GM18498 (cell line): Measurements from ENCODE around the gene SARM1.
"Not testable (repeated sequence)": the region's sequence is repeated elsewhere in the genome, so short reads cannot be mapped to it uniquely, and the experiment has no call there.

Experiments
- ATAC-seq: cut with Tn5 transposase; IDR thresholded peaks from one replicate; pipeline ENCODE4 v1.9.1; 2021; ENCODE audit warnings: mild to moderate bottlenecking, moderate library complexity; ENCODE audit not compliant: unreplicated experiment

SARM1 gene

DNA sequence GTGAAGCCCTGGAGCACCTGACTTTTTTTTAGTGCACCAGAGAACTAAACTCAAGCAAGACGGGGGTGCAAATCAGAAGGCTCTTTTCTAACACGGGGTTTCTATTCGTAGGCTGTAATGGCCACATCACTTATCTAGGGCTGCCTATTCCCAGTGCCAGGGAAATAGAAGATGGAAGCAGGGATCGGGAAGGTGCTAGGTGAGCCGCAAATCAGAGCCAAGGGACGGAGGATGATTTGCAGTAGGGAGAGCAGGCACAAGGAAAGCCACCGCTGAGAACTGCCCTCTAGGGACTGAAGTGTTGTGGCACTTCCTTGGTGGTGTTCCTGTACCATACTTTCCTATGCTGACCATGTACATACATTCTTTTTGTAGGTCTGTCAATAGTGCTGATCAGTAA lies 42.3 kb downstream of the SARM1 start:
- no peak for ATAC-seq

GRCh38 chr17:28415886-28416285 lies 44.4 kb downstream of the SARM1 start:
- ATAC-seq = no peak

- peak; percentile 53 for ATAC-seq
These were observed 45.3 kb downstream of the SARM1 start for GRCh38 chr17:28416703-28417311.

DNA sequence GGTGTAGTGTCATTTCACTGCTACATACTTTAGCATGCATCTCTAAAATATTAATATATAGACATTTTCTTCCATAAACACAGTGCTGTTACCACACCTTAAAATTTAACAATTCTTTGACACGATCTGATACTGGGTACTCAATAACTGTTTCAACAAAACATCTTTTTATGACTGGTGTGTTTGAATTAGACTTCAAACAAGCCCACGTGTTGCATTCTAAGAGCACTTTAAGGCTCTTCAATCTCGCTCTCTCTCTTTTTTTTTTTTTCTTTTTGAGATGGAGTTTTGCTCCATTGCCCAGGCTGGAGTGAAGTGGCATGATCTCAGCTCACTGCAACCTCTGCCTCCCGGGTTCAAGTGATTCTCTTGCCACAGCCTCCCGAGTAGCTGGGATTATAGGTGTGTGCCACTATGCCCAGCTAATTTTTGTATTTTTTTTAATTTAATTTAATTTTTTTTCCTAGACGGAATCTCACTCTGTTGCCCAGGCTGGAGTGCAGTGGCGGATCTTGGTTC lies 50.4 kb downstream of the SARM1 start:
- ATAC-seq = no peak

DNA sequence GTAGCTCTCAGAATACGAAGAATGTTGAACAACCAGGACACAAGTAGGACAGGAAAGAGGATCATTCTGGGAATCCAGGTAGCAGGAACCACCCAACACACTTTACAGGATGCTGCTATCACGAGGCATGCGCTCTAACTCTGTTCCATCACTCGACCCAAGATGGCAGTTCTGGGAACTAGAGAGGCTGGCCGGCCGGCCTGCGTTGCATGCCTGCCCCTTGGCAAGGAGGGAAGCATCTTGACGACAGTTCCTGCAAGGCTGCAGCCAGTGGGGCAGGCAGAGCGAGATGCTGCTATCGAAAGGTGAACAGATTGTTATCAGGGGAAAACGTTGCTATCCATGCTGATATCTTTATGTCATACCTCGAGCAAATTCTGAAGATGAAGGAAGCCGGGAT lies 53.7 kb downstream of the SARM1 start:
- ATAC-seq = no peak

DNA sequence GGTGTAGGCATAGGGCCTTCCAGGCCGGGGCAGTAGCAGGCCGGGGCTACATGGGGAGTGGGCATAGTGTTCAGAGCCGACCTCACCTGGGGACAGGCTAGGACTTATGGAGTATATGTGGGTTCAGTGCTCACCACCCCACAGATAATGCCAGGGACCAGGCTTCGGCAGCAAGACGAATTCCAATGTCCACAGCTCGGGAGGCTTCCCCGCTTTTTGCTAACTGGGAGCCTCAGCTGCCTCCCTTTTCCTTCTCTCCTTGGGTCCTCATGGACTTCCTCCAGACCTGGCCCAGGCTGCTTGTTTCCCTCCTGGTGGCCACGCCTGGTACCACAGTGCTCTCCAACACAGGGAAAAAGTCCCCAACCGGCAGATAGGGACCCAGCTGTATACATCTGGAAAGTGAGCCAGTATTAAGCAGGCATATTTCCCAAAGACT lies 54.6 kb downstream of the SARM1 start:
- no peak for ATAC-seq

- no peak for ATAC-seq
These were observed 55.9 kb downstream of the SARM1 start for GRCh38 chr17:28427371-28427770.

DNA sequence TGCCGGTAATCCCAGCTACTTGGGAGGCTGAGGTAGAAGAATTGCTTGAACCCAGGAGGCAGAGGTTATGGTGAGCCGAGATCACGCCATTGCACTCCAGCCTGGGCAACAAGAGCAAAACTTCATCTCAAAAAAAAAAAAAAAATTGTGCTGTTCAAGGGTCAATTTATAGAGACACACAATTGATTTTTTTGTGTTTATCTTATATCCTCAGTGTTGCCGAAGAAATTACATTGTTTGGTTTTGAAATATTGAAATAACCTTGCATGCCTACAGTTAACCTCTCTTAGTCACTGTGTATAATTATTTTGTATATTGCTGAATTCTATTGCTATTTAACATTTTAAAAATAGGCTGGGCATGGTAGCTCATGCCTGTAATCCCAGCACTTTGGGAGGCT lies 56.5 kb downstream of the SARM1 start:
- ATAC-seq = not testable (repeated sequence)

DNA sequence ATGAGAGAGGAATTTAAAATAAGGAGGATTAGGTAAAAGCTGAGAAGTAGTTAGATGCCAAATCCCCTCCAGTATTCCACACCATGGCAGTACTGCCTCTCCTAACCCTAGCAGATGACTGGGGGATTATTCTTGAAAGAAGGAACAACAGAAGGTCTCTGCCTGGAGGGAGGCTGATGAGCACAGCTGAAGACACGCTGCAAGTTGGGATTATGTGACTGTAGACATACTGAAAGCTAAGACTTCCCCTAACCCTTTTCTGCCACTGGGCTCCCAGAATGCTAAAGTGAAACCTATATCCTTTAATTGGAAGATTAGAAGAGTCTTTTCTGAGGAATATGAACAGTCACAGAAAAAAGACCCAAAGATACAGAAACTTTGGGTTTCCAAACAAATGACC lies 62.2 kb downstream of the SARM1 start:
- ATAC-seq = no peak

- not testable (repeated sequence) for ATAC-seq
These were observed 62.8 kb downstream of the SARM1 start for GRCh38 chr17:28434326-28434725.

DNA sequence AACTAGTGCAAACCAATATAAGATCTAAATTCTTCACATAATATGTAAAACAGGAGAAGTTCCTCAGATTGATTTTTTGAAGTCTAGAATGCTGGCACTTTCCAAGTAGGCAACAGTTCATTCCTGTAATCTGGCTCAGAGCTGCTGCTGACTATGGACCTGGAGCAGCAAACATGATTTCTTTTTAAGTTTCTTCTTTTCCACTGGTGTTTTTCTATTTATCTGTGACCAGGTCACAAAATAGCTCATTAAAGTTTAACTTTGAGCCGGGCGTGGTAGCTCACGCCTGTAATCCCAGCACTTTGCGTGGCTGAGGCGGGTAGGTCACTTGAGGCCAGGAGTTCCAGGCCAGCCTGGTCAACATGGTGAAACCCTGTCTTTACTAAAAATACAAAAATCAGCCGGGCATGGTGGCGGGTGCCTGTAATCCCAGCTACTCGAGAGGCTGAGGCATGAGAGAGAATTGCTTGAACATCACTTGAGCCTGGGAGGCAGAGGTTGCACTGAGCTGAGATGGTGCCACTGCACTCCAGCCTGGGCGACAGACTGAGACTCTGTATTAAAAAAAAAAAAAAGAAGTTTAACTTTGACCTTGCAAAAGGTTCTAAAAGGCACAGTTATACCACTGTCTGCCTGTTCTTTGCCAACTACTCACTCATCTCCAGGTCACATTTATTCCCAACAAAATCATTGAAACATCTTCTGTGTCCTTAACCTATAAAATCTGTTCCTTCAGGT lies 72.6 kb downstream of the SARM1 start:
- no peak for ATAC-seq

DNA sequence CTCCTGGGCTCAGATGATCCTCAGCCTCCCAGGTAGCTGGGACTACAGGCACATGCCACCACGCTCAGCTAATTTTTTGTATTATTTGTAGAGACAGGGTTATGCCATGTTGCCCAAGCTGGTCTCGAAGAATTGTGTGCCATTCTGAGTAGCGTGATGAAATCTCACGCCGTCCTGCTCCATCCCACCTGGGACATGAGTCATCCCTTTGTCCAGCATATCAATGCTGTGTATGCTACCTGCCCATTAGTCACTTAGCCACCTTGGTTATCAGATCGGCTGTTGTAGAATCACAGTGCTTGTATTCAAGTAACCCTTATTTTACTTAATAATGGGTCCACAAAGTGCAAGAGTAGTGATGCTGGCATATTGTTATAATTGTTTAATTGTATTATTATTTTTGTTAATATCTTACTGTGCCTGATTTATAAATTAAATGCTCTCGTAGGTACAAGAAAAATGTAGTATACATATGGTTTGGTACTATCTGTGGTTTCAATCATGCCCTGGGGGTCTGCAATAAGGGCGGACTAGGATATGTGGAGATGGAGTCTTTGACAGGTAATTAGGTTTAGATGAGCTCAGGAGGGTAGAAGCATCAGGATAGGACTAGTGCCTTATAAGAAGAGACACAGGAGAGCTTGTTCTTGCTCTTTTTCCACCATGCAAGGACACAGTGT lies 75.4 kb downstream of the SARM1 start:
- no peak for ATAC-seq

DNA sequence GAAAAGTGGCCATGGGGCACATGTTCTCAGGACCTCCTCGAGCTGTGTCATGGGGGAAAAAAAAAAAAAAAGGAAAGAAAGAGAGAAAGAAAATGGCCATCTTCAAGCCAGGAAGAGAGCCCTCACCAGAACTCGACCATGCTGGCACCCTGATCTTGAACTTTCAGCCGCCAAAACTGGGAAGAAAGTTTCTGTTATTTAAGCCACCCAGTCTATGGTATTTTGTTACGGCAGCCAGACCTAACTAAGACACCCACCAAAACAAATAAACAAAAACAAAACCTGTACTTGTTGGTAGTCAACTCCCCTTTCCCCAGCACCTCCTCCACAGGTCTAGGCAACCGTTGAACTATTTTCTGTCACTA lies 75.9 kb downstream of the SARM1 start:
- ATAC-seq = no peak

GRCh38 chr17:28449859-28450258 lies 78.4 kb downstream of the SARM1 start:
- ATAC-seq = no peak
